PC-3 (cell line): ENCODE results near the gene NTM.

Experiments
- EZH2 ChIP-seq: fragments of 300-600 bp; sonication (generic); IDR thresholded peaks from one replicate; pipeline ENCODE4 v1.6.1; 2017; ENCODE audit warnings: antibody characterized with exemption, mild to moderate bottlenecking, low read length; ENCODE audit not compliant: unreplicated experiment
- EZH2phosphoT487 ChIP-seq: fragments of 300-600 bp; sonication (generic); IDR thresholded peaks from 2 replicates; pipeline ENCODE4 v1.6.1; 2018; ENCODE audit warnings: mild to moderate bottlenecking, antibody characterized with exemption, low read length, borderline replicate concordance
- TF ChIP-seq, protein P1 (sequence below): fragments of 300-600 bp; sonication (generic); conservative IDR thresholded peaks from 2 replicates; pipeline ENCODE4 v1.5.1; 2017; ENCODE audit warnings: antibody characterized with exemption, low read depth, mild to moderate bottlenecking, low read length

DNA sequence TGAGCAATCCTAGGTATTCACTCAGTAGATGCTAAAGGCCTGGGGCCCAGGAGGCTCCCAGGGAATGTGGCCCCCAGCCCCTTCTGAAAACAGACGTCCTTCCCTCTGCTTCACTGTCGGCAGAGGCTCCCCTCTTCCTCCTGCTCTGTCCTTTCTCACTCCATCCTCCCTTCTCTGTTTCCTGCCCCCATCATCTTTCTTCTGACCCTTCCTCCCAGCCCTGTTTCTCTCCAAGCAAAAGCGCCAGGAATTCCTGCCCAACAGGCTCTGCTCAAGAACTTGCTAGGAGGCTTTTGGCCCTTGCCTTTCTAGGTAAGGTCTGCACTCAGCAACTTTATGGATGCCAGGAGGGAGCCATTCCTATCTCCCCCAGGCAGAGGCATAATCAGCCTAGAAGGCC is 300.5 kb downstream of the NTM start:
- TF ChIP-seq, protein P1, sequence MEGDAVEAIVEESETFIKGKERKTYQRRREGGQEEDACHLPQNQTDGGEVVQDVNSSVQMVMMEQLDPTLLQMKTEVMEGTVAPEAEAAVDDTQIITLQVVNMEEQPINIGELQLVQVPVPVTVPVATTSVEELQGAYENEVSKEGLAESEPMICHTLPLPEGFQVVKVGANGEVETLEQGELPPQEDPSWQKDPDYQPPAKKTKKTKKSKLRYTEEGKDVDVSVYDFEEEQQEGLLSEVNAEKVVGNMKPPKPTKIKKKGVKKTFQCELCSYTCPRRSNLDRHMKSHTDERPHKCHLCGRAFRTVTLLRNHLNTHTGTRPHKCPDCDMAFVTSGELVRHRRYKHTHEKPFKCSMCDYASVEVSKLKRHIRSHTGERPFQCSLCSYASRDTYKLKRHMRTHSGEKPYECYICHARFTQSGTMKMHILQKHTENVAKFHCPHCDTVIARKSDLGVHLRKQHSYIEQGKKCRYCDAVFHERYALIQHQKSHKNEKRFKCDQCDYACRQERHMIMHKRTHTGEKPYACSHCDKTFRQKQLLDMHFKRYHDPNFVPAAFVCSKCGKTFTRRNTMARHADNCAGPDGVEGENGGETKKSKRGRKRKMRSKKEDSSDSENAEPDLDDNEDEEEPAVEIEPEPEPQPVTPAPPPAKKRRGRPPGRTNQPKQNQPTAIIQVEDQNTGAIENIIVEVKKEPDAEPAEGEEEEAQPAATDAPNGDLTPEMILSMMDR: no peak
- no peak for TF ChIP-seq EZH2
- TF ChIP-seq EZH2phosphoT487: no peak
